ENCODE measurements around the gene RUBCNL.

The RUBCNL gene

GRCh38 chr13:46297361-46297811, 89.7 kb downstream of the RUBCNL start:
- DNase-seq: peak; percentile 57

GRCh38 chr13:46296921-46297320, 90.1 kb downstream of the RUBCNL start:
- DNase-seq: peak; percentile 93

- peak; percentile 95 for DNase-seq
These were observed 90.8 kb downstream of the RUBCNL start for GRCh38 chr13:46296115-46296822.

GRCh38 chr13:46295491-46296114, 91.4 kb downstream of the RUBCNL start:
- DNase-seq: no peak

- DNase-seq: no peak
These were observed 93.6 kb downstream of the RUBCNL start for GRCh38 chr13:46293436-46293835.

Measured in fibroblast of skin of back (primary cell).